GM18520 (cell line): ENCODE data around the gene MXRA8.
"Not testable (repeated sequence)": the region's sequence is repeated elsewhere in the genome, so short reads cannot be mapped to it uniquely, and the experiment has no call there.

Source experiments
- ATAC-seq: cut with Tn5 transposase; IDR thresholded peaks from one replicate; pipeline ENCODE4 v1.9.1; 2021; ENCODE audit not compliant: unreplicated experiment

The MXRA8 gene

GRCh38 chr1:1324084-1324523, 34.3 kb downstream of the MXRA8 start:
- ATAC-seq = no peak

- ATAC-seq = no peak
Measured at GRCh38 chr1:1322952-1323351, 35.4 kb downstream of the MXRA8 start.

- ATAC-seq = no peak
Measured at GRCh38 chr1:1322418-1322817, 35.9 kb downstream of the MXRA8 start.

- ATAC-seq = no peak
Measured at GRCh38 chr1:1321477-1321876, 36.9 kb downstream of the MXRA8 start.

GRCh38 chr1:1320666-1321448, 37.5 kb downstream of the MXRA8 start:
- no peak for ATAC-seq

GRCh38 chr1:1319646-1319941, 38.8 kb downstream of the MXRA8 start:
- ATAC-seq = no peak

- ATAC-seq = no peak
Measured at GRCh38 chr1:1318777-1319645, 39.3 kb downstream of the MXRA8 start.

GRCh38 chr1:1318131-1318652, 40.2 kb downstream of the MXRA8 start:
- no peak for ATAC-seq

GRCh38 chr1:1317420-1317819, 40.9 kb downstream of the MXRA8 start:
- ATAC-seq = no peak

GRCh38 chr1:1316199-1316598, 42.2 kb downstream of the MXRA8 start:
- ATAC-seq = not testable (repeated sequence)

- ATAC-seq = no peak
Measured at GRCh38 chr1:1315435-1315954, 42.9 kb downstream of the MXRA8 start.

- no peak for ATAC-seq
Measured at GRCh38 chr1:1314678-1315335, 43.5 kb downstream of the MXRA8 start.

- no peak for ATAC-seq
Measured at GRCh38 chr1:1314237-1314586, 44.1 kb downstream of the MXRA8 start.

- ATAC-seq = no peak
Measured at GRCh38 chr1:1313500-1314236, 44.7 kb downstream of the MXRA8 start.

GRCh38 chr1:1312450-1313314, 45.7 kb downstream of the MXRA8 start:
- no peak for ATAC-seq

- ATAC-seq = no peak
Measured at GRCh38 chr1:1311107-1312104, 46.9 kb downstream of the MXRA8 start.

- no peak for ATAC-seq
Measured at GRCh38 chr1:1310476-1311053, 47.8 kb downstream of the MXRA8 start.

- ATAC-seq = no peak
Measured at GRCh38 chr1:1310109-1310385, 48.3 kb downstream of the MXRA8 start.
